Right ventricle myocardium inferior (tissue), 1 donor: ENCODE results near the gene AP2B1. TPM values are rescaled to one million over a fixed set of nuclear protein-coding genes. Genes with fewer than 3 reads are reported as not detected.

Experiments used
- ATAC-seq: fragments of 200-7000 bp; cut with Tn5 transposase; one replicate; pipeline ENCODE4 v1.9.1; 2020; ENCODE audit warnings: mild to moderate bottlenecking, moderate library complexity
- DNase-seq: peaks from one replicate; pipeline ENCODE4 v3.0.0; 2021; ENCODE audit errors: missing footprints
- intact Hi-C: fragments of 100-400 bp; cut with DNase I; formaldehyde crosslinking; loops from one replicate; pipeline ENCODE4 v1.11.0; 2022
- total RNA-seq: library from RNA; stranded (reverse); fragmentation: NEBNext Ultra II Directional; extraction: Animal tissue kit (Norgen Biotek cat#: 25700); gene quantifications from one replicate; pipeline ENCODE4 v1.2.1, GENCODE V29; 2021
- donor health status: DM: no; HTN: yes; CAD: no; lungs with severe emphysema.

Gene AP2B1
- total RNA-seq, 1 donor from 2014 or later: 117 TPM

DNA sequence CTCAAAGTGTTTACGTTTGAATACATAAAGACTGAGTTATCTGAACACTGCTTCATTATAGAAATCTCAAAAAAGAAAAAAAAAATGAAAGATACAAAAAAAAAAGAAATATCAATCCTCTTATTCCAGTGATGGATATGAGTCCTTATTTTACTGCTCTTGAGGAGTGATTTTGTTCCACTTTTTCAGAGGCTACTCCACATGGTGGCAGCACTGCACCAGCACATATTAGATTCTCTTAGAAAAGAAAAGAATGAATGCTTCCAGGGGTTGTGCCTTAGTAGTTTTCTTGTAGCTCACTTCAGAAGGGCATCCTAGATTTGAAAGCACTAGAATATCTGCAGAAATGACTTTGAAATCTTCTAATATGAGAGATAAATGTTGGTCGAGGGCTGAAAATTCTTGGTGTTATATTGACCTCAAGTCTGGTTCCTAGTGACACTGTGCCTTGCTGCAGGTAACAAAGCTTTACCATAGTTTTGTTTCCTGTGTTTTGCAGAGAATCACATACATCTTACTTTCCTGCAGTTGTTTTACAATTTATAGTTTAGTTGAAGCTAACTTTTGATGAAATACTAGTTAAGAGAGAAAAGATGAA lies 25.9 kb downstream of the AP2B1 start:
- ATAC-seq (no peak), DNase-seq (no peak)
- intact Hi-C loops: loop anchor here (5.0 kb wide), 1 partner anchor 49 kb away; no protein-coding TSS in a partner anchor

DNA sequence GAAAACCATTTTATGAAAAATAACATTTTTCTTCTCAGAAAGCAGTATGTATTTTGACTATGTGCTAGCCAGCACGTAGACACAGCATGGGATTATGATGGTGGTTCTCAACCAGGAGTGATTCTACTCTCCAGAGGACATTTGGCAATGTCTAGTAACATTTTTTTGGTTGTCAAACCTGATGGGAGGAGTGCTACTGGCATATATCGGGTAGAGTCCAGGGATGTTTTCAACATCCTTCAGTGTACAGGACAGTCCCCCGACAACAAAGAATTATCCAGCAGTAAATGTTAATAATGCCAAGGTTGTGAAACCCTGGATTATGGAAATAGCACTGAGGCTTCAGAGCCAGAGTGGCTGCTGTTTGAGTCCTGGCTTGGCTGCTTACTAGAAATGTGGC lies 27.7 kb downstream of the AP2B1 start:
- intact Hi-C loops: loop anchor here (2.0 to 5.0 kb wide), 2 partner anchors 47 to 132 kb away; no protein-coding TSS in a partner anchor
- DNase-seq: no peak
- ATAC-seq: peak; percentile 59

DNA sequence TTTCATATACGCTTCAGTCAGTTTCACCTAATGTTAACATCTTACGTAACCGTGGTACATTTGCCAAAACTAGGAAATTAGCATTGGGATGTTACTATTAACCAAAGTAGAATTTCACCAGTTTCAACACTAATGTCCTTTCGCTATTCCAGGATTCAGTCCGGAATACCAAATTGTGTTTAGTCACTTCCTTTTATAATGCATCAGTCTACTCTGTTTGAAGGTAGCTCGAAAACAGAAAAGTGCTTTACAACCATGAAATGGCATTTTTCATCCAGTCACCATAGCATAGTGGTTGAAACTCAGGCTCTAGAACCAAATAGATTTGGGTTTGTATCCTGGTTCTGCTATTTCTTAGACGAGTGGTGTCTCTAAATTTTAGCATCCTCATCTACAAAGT lies 29.4 kb downstream of the AP2B1 start:
- DNase-seq (no peak), ATAC-seq (no peak)
- intact Hi-C loops: no loop called here

DNA sequence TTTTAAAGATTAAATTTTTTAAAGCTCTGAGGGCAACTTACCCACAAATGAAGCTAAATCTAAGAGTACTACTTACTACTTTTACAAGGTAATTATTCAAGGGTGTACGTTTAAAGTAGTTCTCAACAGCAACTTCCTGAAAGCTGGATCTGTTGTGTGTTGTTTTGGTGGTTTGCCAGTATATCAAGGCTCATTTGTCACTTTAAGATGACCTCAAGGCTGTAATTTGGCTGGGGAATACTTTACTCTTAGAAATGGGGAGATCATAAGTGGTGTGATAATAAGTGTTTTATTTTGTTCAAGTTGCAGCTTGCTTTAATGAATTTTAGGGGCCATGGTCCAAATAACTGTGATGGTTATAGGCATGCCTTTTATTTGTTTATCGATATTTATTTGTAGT lies 30.4 kb downstream of the AP2B1 start:
- ATAC-seq (no peak), DNase-seq (no peak)
- intact Hi-C loops: no loop called here

DNA sequence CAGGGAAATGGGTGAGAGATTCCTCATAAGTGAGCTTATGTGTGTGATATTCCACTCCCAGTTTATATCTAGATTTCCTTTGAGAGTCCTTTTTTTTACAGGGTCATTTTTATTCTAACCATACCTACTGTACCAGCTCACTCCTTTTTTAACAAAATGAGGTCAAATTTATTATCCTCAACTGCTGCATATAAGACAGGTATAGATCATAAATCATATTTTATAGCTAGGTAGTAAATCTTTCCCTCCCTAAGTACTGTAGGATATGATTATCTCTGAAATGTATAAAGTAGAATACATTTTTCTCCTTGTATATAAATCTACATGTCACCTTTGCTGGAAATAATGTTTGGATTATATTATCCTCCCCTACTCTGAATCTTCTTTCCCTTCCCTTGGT lies 31.5 kb downstream of the AP2B1 start:
- no peak for ATAC-seq
- intact Hi-C loops: no loop called here

DNA sequence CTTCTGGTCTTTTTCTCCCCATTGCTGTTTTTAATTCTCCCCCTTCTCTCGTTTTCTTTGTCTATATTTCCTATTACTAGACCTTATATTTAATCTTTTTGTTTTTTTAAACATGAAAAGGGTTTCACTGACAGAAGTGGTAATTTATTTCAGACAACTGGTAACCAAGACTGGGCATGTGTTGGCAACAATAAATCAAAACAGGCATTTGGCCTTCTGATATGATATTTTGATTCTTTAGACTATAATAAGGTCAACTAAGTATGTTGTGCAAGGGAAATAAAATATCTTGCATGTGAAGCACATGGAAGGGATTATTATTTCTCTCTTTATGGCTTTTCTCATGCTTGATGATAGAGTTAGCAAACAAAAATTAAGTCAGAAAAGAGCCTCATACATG lies 34.6 kb downstream of the AP2B1 start:
- no peak for DNase-seq
- ATAC-seq: no peak
- intact Hi-C loops: no loop called here

More for the DNA sequence above, 31.5 kb downstream of the AP2B1 start:
- DNase-seq: no peak

DNA sequence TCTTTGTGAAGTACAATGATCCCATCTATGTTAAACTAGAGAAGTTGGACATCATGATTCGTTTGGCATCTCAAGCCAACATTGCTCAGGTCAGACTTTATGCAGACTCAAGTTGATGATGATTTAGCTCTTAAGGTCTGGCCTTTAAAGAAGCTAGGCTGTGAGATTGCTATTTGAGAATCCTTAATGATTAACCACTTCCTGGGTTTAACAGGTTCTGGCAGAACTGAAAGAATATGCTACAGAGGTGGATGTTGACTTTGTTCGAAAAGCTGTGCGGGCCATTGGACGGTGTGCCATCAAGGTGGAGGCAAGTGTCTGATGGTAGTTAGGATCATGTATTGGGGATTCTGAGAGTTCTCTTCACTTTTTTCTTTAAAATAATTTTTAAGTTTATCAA lies 40.3 kb downstream of the AP2B1 start:
- intact Hi-C loops: no loop called here
- DNase-seq (no peak), ATAC-seq (no peak)

DNA sequence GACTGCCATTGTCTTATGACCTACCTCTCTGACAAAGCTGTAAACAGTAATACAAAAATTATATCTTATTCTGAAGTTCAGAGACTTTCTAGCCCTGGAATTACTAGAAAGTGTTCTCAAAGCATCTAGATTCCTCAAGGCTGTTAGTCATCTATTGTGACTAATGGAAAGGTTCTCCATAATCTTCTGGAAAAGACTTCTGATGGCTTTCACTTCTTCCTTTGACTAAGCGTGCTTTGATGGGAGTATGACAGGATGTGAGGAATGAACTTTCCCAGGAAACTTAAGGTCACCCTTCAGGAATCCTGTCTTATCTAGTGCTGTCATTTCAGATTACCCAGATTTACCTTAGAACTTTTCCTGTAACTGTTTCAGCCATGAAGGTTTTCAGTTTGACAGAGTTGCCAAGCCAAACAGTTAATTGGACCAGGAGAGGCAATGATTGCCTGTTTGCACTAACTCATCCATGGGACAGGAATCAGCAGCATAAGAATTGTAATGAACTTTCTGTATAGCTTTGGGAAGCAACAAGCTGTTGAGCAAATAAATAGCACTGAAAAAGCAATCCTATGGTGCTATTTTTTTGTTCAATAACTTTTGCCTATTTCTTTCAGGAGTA lies 43.5 kb downstream of the AP2B1 start:
- no peak for DNase-seq
- intact Hi-C loops: no loop called here
- no peak for ATAC-seq

DNA sequence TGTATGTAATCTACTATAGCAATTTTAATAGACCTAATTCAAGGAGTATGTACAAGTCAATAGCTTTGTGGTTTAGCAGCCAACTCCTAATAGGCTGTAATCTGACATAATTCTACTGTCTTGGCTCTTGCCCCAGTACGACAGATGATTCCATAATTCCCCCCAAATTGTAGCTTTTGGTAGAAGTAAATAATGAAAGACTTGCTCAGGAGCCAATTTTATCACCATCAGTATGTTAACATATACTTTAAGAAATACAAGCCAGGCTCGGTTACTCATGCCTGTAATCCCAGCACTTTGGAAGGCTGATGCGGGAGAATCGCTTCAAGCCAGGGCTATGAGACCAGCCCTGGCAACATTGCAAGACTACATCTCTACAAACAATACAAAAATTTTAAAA lies 53.9 kb downstream of the AP2B1 start:
- intact Hi-C loops: no loop called here
- ATAC-seq (no peak), DNase-seq (no peak)

DNA sequence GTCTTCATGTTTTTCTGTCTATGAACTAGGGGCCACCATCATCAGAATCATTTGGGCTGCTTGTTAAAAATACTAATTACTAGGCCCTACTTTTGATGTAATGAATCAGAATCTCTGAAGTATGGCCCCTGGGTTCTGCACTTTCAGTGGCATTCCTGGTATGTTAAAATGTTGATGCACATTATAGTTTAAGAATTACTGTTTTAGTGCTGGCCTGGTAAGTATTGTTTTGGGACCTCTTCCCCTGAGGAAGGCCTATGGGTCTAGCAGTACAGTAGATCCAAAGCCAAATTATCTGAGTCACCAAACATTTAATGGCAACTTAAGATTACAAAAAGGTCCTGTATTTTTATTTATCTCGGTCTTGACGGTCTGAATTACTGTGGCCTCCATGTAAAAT lies 58.8 kb downstream of the AP2B1 start:
- intact Hi-C loops: no loop called here
- ATAC-seq (no peak), DNase-seq (no peak)

DNA sequence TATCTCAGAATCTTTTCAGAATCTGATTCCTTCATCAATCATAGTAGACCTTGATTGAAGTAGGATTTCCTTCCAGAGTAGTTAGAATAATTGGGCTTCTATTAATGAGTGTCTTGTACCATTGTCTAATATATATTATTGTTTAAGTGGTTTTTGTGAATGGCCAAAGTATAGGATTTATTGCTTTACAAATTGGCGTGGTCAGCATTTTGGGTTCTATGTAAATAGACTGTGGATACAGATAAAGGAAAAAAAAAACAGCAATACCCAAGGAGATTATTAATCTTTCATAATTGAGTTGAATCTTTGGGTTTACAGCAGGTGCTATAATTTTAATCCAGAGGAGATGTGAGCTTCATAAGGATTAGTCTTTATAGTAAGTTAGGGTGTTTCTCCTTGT lies 64.3 kb downstream of the AP2B1 start:
- ATAC-seq (no peak), DNase-seq (no peak)
- intact Hi-C loops: no loop called here

DNA sequence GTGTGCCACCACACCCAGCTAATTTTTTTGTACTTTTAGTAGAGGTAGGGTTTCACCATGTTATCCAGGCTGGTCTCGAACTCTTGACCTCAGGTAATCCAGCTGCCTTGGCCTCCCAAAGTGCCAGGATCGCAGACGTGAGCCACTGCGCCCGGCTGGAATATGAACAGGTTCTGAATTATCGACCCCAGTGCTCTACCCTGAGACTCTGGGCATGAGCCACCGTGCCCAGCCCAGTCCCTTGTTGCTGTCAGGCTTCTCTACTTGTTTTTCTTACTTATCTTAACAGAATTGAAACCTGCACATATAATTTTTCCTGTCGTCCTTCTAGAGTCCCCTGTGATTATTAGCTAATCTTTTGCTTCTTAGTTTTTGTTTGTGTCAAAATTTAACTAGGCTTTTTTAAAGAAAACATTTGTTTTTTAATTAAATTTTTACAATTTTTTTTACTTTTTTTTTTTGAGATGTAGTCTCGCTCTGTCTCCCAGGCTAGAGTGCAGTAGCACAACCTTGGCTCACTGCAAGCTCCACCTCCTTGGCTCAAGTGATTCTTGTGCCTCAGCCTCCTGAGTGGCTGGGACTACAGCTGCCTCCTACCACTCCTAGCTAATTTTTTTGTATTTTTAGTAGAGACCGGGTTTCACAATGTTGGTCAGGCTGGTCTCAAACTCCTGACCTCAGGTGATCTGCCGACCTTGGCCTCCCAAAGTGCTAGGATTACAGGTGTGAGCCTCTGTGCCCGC lies 66.7 kb downstream of the AP2B1 start:
- ATAC-seq (no peak), DNase-seq (no peak)

DNA sequence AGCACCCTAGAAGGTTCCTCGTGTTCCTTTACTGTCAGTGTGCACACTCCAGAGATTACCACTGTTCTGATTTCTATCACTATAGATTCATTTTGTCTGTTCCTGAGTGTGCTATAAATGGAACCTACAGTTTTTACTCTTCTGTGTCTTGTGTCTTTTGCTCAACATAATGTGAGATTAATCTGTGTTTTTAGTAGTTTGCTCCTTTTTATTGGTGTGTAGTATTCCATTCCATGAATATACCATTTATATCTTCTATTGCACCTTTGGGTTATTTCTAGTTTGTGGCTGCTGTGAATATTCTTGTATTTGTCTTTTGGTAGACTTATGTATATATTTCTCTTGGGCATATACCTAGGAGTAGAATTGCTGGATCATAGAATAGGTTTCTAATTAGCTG lies 68.2 kb downstream of the AP2B1 start:
- no peak for DNase-seq
- intact Hi-C loops: no loop called here
- ATAC-seq: no peak

More for the DNA sequence above, 66.7 kb downstream of the AP2B1 start:
- intact Hi-C loops: no loop called here

DNA sequence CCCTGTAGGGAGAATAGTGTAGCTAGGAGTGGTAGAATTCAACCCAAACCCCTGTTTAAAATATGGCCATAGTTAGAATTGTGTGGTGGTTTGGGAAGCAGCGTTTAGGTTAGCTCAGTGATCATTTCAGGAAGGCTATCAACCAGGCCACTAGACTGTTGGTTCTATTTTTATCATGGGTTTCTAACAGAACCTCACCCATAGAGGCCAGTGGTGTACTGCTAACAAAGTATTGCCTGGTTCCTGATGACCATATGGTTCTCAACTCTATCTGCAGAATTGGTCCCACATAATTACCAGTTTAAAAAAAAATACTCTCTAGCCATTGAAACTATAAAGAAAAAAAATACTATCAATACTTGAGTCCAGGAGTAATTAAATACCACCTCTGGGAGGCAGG lies 73.8 kb downstream of the AP2B1 start:
- intact Hi-C loops: loop anchor here (2.0 to 5.0 kb wide), 2 partner anchors 49 to 88 kb away; no protein-coding TSS in a partner anchor
- DNase-seq (no peak), ATAC-seq (peak; percentile 86)

DNA sequence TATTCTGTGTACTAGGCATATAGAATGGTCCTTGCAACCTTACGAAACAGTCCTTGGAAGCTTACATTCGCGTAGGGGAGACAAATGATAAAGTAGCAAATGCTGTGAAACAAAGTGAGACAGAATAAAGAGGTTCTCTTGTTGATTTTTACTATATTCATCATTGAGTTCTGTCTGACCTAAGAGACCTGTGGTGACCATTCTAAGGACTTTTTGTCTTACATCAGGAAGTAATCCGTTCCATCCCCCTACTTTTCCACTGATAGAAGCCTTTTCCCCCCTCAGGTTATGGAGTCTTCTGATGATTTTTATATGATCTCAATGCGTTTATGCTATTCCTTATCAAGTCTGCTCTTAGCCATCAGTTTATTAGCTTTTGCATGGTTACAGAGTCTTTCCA lies 77.6 kb downstream of the AP2B1 start:
- intact Hi-C loops: loop anchor here (5.0 kb wide), 1 partner anchor 52 kb away; no protein-coding TSS in a partner anchor
- no peak for ATAC-seq
- DNase-seq: no peak

DNA sequence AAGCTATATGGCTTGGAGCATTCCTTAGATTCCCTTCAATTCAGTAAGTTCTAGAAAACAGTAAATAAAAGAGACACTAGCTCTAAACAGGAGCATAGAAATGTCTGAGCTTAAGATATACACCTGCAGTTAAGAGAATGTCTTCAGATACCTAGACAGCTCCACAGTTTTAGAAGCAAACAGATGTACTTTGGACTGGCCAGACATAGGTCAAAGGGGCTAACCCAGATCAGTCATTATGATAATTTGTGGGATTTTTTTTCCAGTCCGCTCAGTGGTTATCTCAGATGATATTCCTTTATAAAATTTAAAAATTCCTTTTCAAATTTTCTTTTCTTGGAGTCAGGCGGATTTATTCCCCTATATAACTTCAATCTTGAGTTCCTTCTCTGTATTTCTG lies 78.5 kb downstream of the AP2B1 start:
- DNase-seq (no peak), ATAC-seq (no peak)
- intact Hi-C loops: no loop called here

DNA sequence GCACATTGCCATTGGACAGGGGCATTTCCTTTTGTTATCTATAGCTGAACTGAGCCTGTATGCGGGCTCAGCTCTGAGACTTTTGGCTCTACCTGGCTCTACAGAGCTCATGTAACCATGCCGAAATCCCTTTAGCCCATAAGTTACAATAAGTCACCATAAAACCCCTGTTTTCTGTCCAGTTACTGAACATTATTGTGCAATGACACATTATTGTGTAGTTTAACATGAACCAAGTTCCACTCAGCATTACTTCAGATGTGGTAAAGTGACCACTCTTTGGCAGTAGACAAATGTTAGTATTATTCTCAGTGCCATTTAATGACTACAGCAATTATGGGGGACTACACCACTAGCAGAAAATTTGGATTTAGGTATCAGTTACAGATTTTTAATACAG lies 78.9 kb downstream of the AP2B1 start:
- DNase-seq (no peak), ATAC-seq (no peak)
- intact Hi-C loops: no loop called here

DNA sequence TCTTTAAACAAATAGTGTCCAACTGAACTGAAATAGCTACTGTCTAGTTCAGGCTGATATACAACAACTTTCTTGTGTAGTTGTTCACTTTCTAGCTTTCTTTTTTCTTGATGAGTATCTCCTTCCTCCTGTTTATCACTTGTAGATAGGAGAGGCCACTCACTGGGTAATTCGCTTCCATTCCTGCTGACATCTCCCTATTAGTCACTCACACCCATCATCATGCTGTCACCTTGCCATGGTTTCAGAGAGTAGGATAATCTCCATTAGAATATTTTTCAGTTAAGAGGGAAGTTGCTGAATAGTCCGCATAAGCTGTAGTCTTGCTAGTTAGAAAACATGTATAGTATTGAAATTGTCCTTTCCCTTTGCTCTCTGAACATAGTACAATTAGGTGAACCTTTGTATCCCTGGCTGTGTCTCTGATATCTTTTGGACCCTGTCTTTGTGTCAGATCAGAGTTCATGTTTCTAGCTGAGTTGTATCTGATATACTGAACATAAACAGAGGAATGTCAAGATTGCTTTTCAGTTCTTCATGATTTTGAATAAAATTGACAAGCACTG lies 79.9 kb downstream of the AP2B1 start:
- DNase-seq (no peak), ATAC-seq (no peak)
- intact Hi-C loops: no loop called here

DNA sequence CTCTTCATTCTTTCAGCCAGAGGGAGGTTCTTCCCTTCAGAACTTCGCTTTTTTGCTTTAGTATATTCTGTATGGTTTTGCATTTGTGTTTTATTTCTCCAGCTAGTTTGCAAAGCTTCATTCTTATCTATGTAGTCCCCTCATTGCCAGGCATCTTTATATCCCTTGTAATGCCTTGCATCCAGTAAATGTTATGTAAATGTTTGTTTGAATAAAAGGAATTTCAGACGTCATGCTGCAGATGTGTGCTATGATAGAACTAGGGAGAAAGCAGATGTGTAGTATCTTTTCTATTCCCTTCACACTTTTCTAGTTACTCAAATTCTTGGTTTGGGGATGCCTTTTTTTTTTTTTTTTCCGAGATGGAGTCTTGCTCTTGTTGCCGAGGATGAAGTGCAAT lies 81.7 kb downstream of the AP2B1 start:
- DNase-seq: no peak
- no peak for ATAC-seq
- intact Hi-C loops: no loop called here

DNA sequence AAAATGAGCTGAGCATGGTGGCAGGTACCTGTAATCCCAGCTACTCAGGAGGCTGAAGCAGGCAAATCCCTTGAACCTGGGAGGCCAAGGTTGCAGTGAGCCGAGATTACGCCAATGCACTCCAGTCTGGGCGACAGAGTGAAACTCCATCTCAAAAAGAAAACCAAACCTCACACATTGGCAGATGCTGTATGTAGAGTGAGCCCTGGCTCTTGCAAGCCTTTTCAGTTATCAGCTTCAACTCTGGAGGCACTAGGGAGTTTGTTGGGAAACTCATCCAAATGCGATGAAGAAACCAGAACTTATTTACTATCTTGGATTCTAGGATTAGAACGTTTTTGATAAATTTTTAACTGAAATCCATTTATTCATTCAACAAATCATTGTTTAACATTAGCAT lies 87.4 kb downstream of the AP2B1 start:
- no peak for ATAC-seq
- intact Hi-C loops: no loop called here

More for the DNA sequence above, 87.4 kb downstream of the AP2B1 start:
- no peak for DNase-seq
